KOPT-K1 (cell line): Measurements from ENCODE around the gene WIPF2.
A peak's percentile ranks its signal among the peaks of the same experiment; 100 is the strongest.

ENCODE experiments used
- H3K27ac ChIP-seq: fragments of 200-600 bp; sonication (generic); 2 replicates; pipeline ENCODE4 v1.5.1; 2016; ENCODE audit warnings: antibody characterized with exemption, mild to moderate bottlenecking, low read depth, low read length; ENCODE audit not compliant: poor library complexity, severe bottlenecking
- H3K36me3 ChIP-seq: fragments of 200-600 bp; sonication (generic); 2 replicates; pipeline ENCODE4 v1.5.1; 2017; ENCODE audit warnings: antibody characterized with exemption, mild to moderate bottlenecking, low read length, moderate library complexity; ENCODE audit not compliant: insufficient read depth
- H3K9me3 ChIP-seq: fragments of 200-600 bp; sonication (generic); 2 replicates; pipeline ENCODE4 v1.5.1; 2017; ENCODE audit warnings: antibody characterized with exemption, low read length, mild to moderate bottlenecking; ENCODE audit not compliant: insufficient read depth, poor library complexity, severe bottlenecking

The WIPF2 gene

GRCh38 chr17:40309031-40309948 is 90.2 kb downstream of the WIPF2 start, which contains the start of gene RARA:
Gene RARA, plus strand, starts transcription at chr17:40309180. Its CDS starts 22,039 bp downstream, at chr17:40331219.
- H3K27ac ChIP-seq = peak within 1 kb of the TSS; percentile 76
- H3K9me3 ChIP-seq = no peaks in the 10 kb centered on the region
- peaks cover 12% of the 10 kb centered on the region for H3K36me3 ChIP-seq

DNA sequence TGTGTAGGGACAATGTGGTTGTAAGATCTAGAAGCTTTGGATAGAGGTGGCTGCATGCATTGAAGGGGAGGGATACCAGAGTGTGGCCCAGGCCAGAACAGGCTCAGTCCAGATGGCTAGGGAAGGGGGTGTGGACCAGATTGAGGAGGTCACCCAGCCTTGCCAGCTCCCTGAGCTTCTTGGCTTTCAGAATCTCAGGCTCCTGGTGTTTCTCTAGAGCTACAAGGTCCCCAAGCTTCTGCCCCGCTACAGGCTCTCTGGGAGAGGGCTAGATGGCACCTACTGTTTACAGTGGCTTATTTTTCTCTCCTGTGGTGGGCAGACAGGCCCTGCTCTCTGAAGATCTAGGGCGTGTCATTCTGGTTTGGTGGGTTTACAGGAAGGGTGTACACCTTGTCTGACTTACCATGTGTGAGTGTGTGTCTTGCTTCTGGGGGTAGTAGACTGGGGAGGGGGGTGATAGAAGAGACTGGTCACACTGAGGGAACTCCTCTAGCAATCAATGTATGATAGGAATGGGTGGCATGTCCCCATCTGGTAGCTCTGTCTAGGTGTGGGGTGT is 90.9 kb downstream of the WIPF2 start:
- no peaks in the 10 kb centered on the region for H3K9me3 ChIP-seq
- peaks cover 5% of the 10 kb centered on the region; the same call in 1 of the 2 replicates for H3K36me3 ChIP-seq
- H3K27ac ChIP-seq = peak overlapping the region; percentile 30

- Histone ChIP-seq H3K27ac (peak overlapping the region; percentile 42), H3K36me3 (no peaks in the 10 kb centered on the region), H3K9me3 (no peaks in the 10 kb centered on the region)
These were observed 91.8 kb downstream of the WIPF2 start for GRCh38 chr17:40310882-40311391.

DNA sequence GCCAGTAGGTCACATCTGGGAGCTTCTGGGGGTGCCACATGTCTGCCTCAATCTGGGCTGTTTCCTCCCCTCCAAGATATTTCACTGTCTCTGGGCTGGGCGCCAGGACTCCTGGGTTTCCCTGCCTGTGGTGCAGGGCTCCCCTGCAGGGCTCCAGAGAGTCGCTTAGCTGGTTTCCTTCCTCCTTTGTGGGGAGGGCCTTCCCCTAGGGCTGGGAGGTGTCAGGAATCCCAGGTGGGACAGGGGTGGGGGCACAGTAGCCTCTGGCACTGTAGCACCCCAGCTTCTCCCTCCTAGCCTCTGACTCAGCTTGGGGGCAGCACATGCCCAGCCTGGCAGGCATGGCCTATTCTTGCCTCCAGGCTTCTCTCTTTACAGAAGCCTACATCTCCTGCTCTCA is 92.5 kb downstream of the WIPF2 start:
- Histone ChIP-seq H3K27ac (peak overlapping the region; percentile 42), H3K36me3 (no peaks in the 10 kb centered on the region), H3K9me3 (no peaks in the 10 kb centered on the region)

- H3K27ac ChIP-seq = peak overlapping the region; percentile 42
- H3K9me3 ChIP-seq = no peaks in the 10 kb centered on the region
- H3K36me3 ChIP-seq = no peaks in the 10 kb centered on the region
These were observed 93.1 kb downstream of the WIPF2 start for GRCh38 chr17:40312131-40312731.

DNA sequence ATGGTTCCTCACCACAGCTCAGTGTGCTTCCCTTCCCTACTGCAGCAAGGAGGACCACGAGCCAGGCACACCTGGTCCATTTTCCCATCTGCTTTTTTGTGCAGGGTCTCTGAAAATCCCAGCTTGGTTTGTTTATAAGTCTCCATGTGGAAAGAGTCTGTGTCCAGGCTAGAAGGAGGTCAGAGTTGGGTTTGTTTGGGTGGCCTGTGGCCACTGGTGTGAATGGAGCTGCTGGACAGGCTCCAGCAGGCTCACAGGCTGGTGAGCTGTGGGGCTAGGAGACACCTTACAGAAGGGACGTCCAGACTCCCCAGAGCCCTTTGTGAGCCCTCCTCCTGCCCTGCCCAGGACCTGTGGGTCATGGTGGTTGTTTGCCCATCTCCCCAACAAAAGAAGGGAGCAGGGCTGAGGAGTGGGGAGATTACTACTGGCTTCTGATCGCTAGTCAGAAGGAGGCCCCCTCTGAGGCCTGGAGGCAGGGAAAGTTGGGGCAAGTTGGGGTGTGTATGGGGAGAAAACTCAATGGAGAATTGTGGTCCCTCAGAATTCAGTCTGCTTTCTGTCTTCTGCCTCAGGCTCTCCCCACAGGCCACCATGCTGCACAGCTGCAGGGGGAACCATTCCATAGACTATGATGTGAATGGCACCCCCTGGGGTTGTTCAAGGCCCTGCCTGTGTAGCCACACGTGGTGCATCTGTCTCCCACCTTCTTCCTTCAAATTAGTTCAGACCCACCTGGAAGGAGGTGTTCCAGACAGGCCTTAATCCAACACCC is 94.0 kb downstream of the WIPF2 start:
- Histone ChIP-seq H3K27ac (peak overlapping the region; percentile 42), H3K36me3 (no peaks in the 10 kb centered on the region), H3K9me3 (no peaks in the 10 kb centered on the region)

- Histone ChIP-seq H3K27ac (peak overlapping the region; percentile 42), H3K36me3 (no peaks in the 10 kb centered on the region), H3K9me3 (no peaks in the 10 kb centered on the region)
These were observed 94.8 kb downstream of the WIPF2 start for GRCh38 chr17:40313668-40314583.

- H3K27ac ChIP-seq = peak overlapping the region; percentile 42
- no peaks in the 10 kb centered on the region for H3K36me3 ChIP-seq
- H3K9me3 ChIP-seq = no peaks in the 10 kb centered on the region
These were observed 95.5 kb downstream of the WIPF2 start for GRCh38 chr17:40314584-40314956.

DNA sequence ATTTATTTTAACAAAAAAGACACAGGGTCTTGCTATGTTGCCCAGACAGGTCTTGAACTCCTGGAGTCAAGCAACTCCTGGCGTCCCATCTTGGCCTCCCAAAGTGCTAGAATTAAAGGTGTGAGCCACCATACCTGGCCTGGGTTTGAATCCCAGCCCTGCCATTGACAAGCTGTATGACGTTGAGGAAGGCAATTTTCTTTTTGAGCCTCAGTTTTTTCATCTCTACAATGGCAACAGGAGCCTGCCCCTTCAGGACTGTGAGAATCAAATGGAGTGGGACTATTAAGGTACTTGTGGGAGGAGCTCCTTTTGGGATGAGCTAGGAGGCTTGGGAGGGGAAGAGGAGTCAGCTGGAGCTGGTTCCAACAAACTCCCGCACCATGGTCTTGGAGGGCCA is 96.1 kb downstream of the WIPF2 start:
- H3K36me3 ChIP-seq = no peaks in the 10 kb centered on the region
- peak overlapping the region; percentile 64 for H3K27ac ChIP-seq
- H3K9me3 ChIP-seq = no peaks in the 10 kb centered on the region

DNA sequence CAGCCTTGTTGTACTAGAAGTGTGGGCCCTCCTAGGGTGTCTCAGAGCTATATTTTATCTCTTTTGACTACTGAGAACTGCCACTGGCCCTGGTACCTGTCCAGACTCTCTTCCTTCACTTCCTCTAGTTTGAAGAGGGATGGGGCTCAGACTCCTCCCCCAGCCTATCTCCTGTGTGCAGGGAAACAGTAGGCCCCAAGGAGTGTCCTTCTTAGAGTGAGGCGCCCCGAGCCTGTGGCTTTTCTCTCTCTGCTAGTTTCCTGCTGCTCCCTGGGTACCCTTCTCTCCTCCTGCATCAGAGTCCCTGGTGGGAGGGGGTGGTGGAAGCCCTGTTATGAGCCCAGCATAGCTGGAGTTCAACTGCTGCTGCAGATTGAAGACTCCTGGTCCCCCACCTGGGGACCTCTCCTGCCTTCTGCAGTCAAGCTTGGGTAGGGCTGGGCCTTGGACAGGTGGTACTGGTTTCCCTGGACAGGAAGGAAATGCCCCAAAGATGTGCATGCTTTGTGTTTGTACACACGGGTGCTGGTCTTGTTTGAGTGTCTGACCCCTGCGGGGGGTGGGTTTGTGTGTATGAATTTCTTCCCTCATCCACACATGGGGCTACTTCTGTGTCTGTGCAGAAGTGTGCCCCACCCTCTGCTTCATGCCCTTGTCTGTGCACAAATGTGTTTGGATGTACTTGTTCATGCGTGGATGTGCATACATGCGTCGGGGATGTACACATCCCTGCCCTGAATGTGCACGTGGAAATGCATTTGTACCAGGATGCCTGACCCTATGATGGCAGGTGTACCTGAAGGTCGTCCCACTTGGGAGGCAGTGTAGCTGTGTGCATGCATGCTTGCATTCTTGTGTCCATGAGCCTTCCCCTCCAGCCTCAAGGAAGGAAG is 96.8 kb downstream of the WIPF2 start:
- Histone ChIP-seq H3K27ac (peak overlapping the region; percentile 64), H3K36me3 (no peaks in the 10 kb centered on the region), H3K9me3 (no peaks in the 10 kb centered on the region)

DNA sequence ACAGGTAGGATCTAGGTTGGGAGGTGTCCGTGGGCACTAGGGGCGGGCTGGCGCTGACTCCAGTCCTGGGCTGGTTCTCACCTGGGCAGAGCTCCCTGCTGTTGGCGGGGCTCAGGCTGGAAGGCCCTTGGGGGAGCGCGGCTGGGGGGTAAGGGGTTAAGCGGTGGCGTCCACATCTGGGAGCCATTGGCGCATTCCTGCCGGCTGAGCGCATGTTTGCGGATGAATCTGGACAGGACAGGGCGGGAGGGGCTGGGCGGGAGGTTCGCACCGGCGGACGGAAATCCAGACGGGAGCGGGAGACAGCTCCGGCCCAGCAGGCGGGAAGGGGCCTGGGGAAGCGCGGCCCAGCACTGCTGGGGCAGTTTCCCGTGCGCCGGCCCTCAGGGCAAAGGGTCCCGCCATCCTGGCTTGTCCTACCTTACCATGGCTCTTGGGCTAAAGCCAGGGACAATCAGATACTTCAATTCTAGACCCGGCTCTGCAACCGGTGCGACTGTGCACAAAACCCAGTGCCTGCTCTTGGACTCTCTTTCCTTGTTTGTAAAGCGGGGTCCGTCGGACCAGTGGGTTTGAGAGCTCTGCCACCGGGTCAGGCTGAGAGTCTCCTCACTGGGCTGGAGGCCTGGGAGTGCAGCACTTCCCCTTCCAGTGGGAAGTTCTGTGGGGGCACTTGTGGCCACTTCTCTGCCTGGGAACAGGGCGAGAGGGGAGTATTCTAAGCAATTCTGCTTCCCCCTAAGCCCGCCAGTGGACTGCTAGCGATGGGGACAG is 97.7 kb downstream of the WIPF2 start:
- Histone ChIP-seq H3K27ac (peak overlapping the region; percentile 64), H3K36me3 (no peaks in the 10 kb centered on the region), H3K9me3 (no peaks in the 10 kb centered on the region)

DNA sequence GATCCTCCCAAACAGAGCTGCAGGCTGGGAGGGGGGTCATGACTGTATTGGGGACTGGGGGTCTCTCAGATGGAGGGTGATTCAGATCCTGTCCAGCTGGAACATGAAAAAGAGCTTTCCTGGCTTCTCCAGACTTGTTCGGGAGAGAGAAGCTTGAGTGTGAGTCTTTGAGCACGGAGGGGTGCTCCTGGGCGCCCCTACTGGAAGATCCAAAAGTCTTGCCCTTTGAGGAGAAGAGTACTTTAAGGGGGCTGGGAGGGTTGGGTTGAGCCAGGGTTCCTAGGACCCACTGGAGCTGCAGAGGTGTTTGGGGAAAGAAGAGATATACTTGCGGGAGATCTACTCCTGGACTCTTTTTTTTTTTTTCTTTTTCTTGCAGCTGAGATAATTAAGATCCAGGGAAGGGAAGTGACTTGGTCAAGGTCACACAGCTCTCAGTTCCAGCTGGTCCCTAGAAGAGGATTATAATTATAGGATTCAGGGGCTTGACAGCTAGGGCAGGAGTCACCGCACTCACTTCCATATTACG is 98.3 kb downstream of the WIPF2 start:
- Histone ChIP-seq H3K27ac (peak overlapping the region; percentile 69), H3K36me3 (no peaks in the 10 kb centered on the region), H3K9me3 (no peaks in the 10 kb centered on the region)
